ENCODE measurements around the gene JAZF1. TPM values are rescaled to one million over a fixed set of nuclear protein-coding genes. Genes with fewer than 3 reads are reported as not detected.
A peak's percentile ranks its signal among the peaks of the same experiment; 100 is the strongest.

Gene JAZF1
- total RNA-seq, 1 donor from 2014 or later = 7.2 TPM

- Mint-ChIP-seq H3K36me3 (no peaks in the 10 kb centered on the region), H3K27ac (no peak overlapping the region), H3K9me3 (no peaks in the 10 kb centered on the region), H3K4me1 (peaks cover 20% of the 10 kb centered on the region), H3K4me3 (no peak overlapping the region), H3K27me3 (ENCODE audit: low read depth) (no peaks in the 10 kb centered on the region)
- no peak for DNase-seq (ENCODE audit: low spot score in 2 of 2, unreplicated experiment in 2 of 2)
- no peak for TF ChIP-seq CTCF (IDR thresholded peaks at IDR 0.05; ENCODE audit: unreplicated experiment)
Measured at GRCh38 chr7:28002638-28003037, 178.0 kb downstream of the JAZF1 start.

GRCh38 chr7:28001896-28002295 is 178.7 kb downstream of the JAZF1 start:
- Mint-ChIP-seq H3K9me3 (no peaks in the 10 kb centered on the region), H3K27me3 (ENCODE audit: low read depth) (peaks cover 1% of the 10 kb centered on the region), H3K4me1 (peaks cover 20% of the 10 kb centered on the region), H3K27ac (peak overlapping the region; percentile 23), H3K4me3 (no peak overlapping the region), H3K36me3 (no peaks in the 10 kb centered on the region)
- no peak for DNase-seq (ENCODE audit: low spot score in 2 of 2, unreplicated experiment in 2 of 2)
- TF ChIP-seq CTCF (IDR thresholded peaks at IDR 0.05; ENCODE audit: unreplicated experiment) = no peak

- H3K9me3 Mint-ChIP-seq = no peaks in the 10 kb centered on the region
- H3K4me3 Mint-ChIP-seq = no peak overlapping the region
- TF ChIP-seq CTCF (IDR thresholded peaks at IDR 0.05; ENCODE audit: unreplicated experiment) = no peak
- H3K27me3 Mint-ChIP-seq (ENCODE audit: low read depth) = peaks cover 1% of the 10 kb centered on the region
- DNase-seq (ENCODE audit: low spot score in 2 of 2, unreplicated experiment in 2 of 2) = no peak
- H3K4me1 Mint-ChIP-seq = peaks cover 6% of the 10 kb centered on the region
- H3K27ac Mint-ChIP-seq = no peak overlapping the region
- H3K36me3 Mint-ChIP-seq = no peaks in the 10 kb centered on the region
Measured at GRCh38 chr7:27999829-28000228, 180.8 kb downstream of the JAZF1 start.

GRCh38 chr7:27998382-27998781 is 182.2 kb downstream of the JAZF1 start:
- H3K27me3 Mint-ChIP-seq (ENCODE audit: low read depth) = peaks cover 1% of the 10 kb centered on the region
- no peak overlapping the region for H3K27ac Mint-ChIP-seq
- H3K9me3 Mint-ChIP-seq = no peaks in the 10 kb centered on the region
- no peak for DNase-seq (ENCODE audit: low spot score in 2 of 2, unreplicated experiment in 2 of 2)
- no peak for TF ChIP-seq CTCF (IDR thresholded peaks at IDR 0.05; ENCODE audit: unreplicated experiment)
- H3K36me3 Mint-ChIP-seq = no peaks in the 10 kb centered on the region
- H3K4me1 Mint-ChIP-seq = peaks cover 6% of the 10 kb centered on the region
- no peak overlapping the region for H3K4me3 Mint-ChIP-seq

- no peak overlapping the region for H3K27ac Mint-ChIP-seq
- H3K9me3 Mint-ChIP-seq = no peaks in the 10 kb centered on the region
- peaks cover 6% of the 10 kb centered on the region for H3K4me1 Mint-ChIP-seq
- no peak for DNase-seq (ENCODE audit: low spot score in 2 of 2, unreplicated experiment in 2 of 2)
- no peak overlapping the region for H3K4me3 Mint-ChIP-seq
- TF ChIP-seq CTCF (IDR thresholded peaks at IDR 0.05; ENCODE audit: unreplicated experiment) = no peak
- peaks cover 1% of the 10 kb centered on the region for H3K27me3 Mint-ChIP-seq (ENCODE audit: low read depth)
- H3K36me3 Mint-ChIP-seq = no peaks in the 10 kb centered on the region
Measured at GRCh38 chr7:27997188-27997707, 183.3 kb downstream of the JAZF1 start.

GRCh38 chr7:27996141-27996540 is 184.5 kb downstream of the JAZF1 start:
- H3K27me3 Mint-ChIP-seq (ENCODE audit: low read depth) = peaks cover 1% of the 10 kb centered on the region
- no peak for DNase-seq (ENCODE audit: low spot score in 2 of 2, unreplicated experiment in 2 of 2)
- TF ChIP-seq CTCF (IDR thresholded peaks at IDR 0.05; ENCODE audit: unreplicated experiment) = no peak
- peaks cover 10% of the 10 kb centered on the region for H3K4me1 Mint-ChIP-seq
- H3K9me3 Mint-ChIP-seq = no peaks in the 10 kb centered on the region
- no peak overlapping the region for H3K27ac Mint-ChIP-seq
- no peaks in the 10 kb centered on the region for H3K36me3 Mint-ChIP-seq
- H3K4me3 Mint-ChIP-seq = no peak overlapping the region

All from mesothelial cell of epicardium (in vitro differentiated cells).